Heart right ventricle (tissue), 16 donors: ENCODE measurements around the gene PCBP1. TPM values are rescaled to one million over a fixed set of nuclear protein-coding genes. Genes with fewer than 3 reads are reported as not detected.
"Not testable (repeated sequence)": the region's sequence is repeated elsewhere in the genome, so short reads cannot be mapped to it uniquely, and the experiment has no call there.

ENCODE experiments used
- ATAC-seq, 8 donors: fragments of 200-7000 bp; cut with Tn5 transposase; one replicate each; pipeline ENCODE4 v1.9.1; 2020; ENCODE audit warnings: mild to moderate bottlenecking in 8 of 8, moderate library complexity in 8 of 8, moderate number of reproducible peaks in 1 of 8
- DNase-seq, 2 donors: peaks; one replicate each; pipeline ENCODE4 v3.0.0-alpha.2; 2020
- H3K27ac ChIP-seq, 10 donors: fragments of 200-600 bp; sonication (generic) in 2 of 10; one replicate each; pipeline versions ENCODE4 v1.5.0 to v1.8.0; 2020 to 2022; ENCODE audit warnings: mild to moderate bottlenecking in 3 of 10
- H3K27me3 ChIP-seq, 7 donors: fragments of 200-600 bp; one replicate each; pipeline ENCODE4 v1.8.0; 2021 to 2022; ENCODE audit warnings: mild to moderate bottlenecking in 2 of 7
- H3K36me3 ChIP-seq, 9 donors: fragments of 200-600 bp; sonication (generic) in 1 of 9; one replicate each; pipeline versions ENCODE4 v1.5.0 to v1.8.0; 2020 to 2022; ENCODE audit warnings: mild to moderate bottlenecking in 2 of 9
- H3K4me1 ChIP-seq, 9 donors: fragments of 200-600 bp; sonication (generic) in 1 of 9; one replicate each; pipeline versions ENCODE4 v1.5.0 to v1.8.0; 2020 to 2022; ENCODE audit warnings: mild to moderate bottlenecking in 4 of 9
- H3K4me3 ChIP-seq, 10 donors: fragments of 200-600 bp; sonication (generic) in 2 of 10; one replicate each; pipeline versions ENCODE4 v1.5.0 to v1.8.0; 2020 to 2022; ENCODE audit warnings: mild to moderate bottlenecking in 7 of 10, moderate library complexity in 2 of 10
- H3K9me3 ChIP-seq, 11 donors: fragments of 200-600 bp in 10 of 11; sonication (generic) in 2 of 11; one replicate each; pipeline versions ENCODE4 v1.5.0 to v1.8.0; 2013 to 2022; ENCODE audit warnings: mild to moderate bottlenecking in 2 of 11, control low read depth in 1 of 11, moderate library complexity in 1 of 11
- WGBS, 2 donors: extraction: QIAGEN DNeasy Blood & Tissue Kit; methylation state at CpG; one replicate each; pipeline ENCODE4 v1.1.7; 2013; ENCODE audit warnings: inconsistent platforms in 1 of 2; 5-methylcytosine and 5-hydroxymethylcytosine counted together
- intact Hi-C, 10 donors: fragments of 100-400 bp; cut with DNase I; formaldehyde crosslinking; loops; one replicate each; pipeline versions ENCODE4 v1.11.1 to v1.14.2; 2022
- polyA plus RNA-seq, 2 donors: library from polyadenylated mRNA; stranded (reverse); fragments of 200-250 nt; gene quantifications; one replicate each; pipeline ENCODE4 v1.2.3, GENCODE V29; 2013
- total RNA-seq, 10 donors: library from RNA; stranded (reverse); fragmentation: NEBNext Ultra II Directional in 3 of 10; extraction: Animal tissue kit (Norgen Biotek cat#: 25700) in 3 of 10; gene quantifications; one replicate each; pipeline versions ENCODE4 v1.2.1 to v1.2.4, GENCODE V29; 2021 to 2023
- TF ChIP-seq, protein P1 (sequence below), 9 donors: fragments of 200-600 bp; sonication (generic) in 2 of 9; IDR thresholded peaks; one replicate each; pipeline versions ENCODE4 v1.5.0 to v1.8.0; 2021 to 2022; ENCODE audit warnings: antibody characterized with exemption in 9 of 9, mild to moderate bottlenecking in 5 of 9, moderate library complexity in 1 of 9
- donor health status: Arrhythmogenic right ventricular cardiomyopathy.
- donor health status: ischemic (EF 13 %, LVEDD 7.1; RV severe dilation, severe dysfunction).
- donor health status: healthy with polysubstance abuse.
- donor health status: DM: no; HTN: yes; CAD: no.
- donor health status: DM: no; HTN: no; CAD: no.
- donor health status: ischemic (EF 25% LVEDD 6.9; RV normal size, moderate dysfunction).
- donor health status: ischemic (EF 25% LVEDD 5.7; RV mildly dilated, moderate dysfunction).
- donor health status: healthy.
- donor health status: DM: yes; HTN: yes; CAD: no.
- donor health status: Ischemic cardiomyopathy.
- donor health status: ischemic (EF 35%, LVEDD 5.7; RV mildly dilated, moderate dysfunction).
- donor health status: nonischemic (EF 11% LVEDD 7.7; RV severe dilation, severe dysfunction).
- donor health status: DM: yes; HTN: yes; CAD: no.
- donor health status: PGD.
- donor health status: ischemic (EF 29% LVEDD 5.4; RV normal size, mild dysfunction).
- donor health status: nonischemic (EF 23%, LVEDD 6.1; RV moderate dilation, normal function).

Gene PCBP1
- total and polyA plus RNA-seq, 12 donors = 197 to 288 (median 224) TPM

DNA sequence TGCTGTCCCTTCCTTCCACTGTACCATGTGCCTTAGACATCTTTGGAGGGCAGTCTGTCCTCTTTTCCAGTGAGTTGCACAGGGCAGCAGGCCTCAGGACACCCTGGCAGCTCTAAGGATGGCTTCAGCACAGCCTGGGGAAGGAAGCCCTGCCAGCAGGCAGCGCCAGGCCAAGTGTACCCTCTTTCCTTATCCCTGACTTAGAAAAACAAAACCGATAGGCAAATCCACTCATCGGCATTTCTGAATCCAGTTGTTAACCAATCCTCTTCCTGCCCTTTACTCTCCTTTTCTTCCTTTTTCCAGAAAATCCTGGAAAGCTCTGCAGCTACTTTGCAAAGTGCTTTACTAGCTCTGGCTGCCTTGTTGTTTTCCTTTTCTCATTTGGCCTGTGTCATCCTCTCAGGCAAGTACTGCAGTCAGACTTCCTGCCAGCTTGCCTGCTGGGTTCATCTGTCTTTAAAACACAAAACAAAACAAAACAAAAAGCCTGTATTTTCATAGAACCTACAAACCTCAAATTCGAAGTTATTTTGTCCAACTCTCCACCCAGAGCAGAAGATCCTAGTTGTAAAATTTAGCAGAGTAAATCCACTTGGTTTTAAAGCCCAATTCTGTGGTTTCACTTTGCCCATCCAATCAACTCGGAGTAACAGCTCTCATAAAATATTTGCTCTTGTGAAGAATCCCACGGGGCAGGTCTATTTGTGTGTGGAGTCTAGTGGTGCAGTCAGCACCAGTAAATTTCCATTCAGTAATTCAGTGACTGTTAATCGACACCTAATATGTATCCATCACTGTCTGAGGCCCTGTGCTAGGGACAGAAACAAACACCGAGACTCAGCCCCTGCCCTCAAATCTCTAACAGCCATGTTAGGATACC, 45.2 kb downstream of the PCBP1 start:
- Histone ChIP-seq H3K4me3 (peak overlapping the region in 9 of 10 donors; percentile 21 to 56 (median 40)), H3K9me3 (no peaks in the 10 kb centered on the region), H3K27me3 (no peaks in the 10 kb centered on the region), H3K27ac (peak overlapping the region; percentile 82 to 98 (median 92)), H3K36me3 (no peaks in the 10 kb centered on the region), H3K4me1 (peaks cover 16 to 77% (median 52%) of the 10 kb centered on the region in 9 donors)
- intact Hi-C loops = loop anchor here in 2 of 10 donors (2.0 kb wide), 1 partner anchor 46 kb away; the partner anchor contains the start of gene PCBP1 (in 2 of the 2)
- WGBS, 2 donors = 6 to 13% methylated on average over 8 of the region's 8 CpGs
- TF ChIP-seq, protein P1, sequence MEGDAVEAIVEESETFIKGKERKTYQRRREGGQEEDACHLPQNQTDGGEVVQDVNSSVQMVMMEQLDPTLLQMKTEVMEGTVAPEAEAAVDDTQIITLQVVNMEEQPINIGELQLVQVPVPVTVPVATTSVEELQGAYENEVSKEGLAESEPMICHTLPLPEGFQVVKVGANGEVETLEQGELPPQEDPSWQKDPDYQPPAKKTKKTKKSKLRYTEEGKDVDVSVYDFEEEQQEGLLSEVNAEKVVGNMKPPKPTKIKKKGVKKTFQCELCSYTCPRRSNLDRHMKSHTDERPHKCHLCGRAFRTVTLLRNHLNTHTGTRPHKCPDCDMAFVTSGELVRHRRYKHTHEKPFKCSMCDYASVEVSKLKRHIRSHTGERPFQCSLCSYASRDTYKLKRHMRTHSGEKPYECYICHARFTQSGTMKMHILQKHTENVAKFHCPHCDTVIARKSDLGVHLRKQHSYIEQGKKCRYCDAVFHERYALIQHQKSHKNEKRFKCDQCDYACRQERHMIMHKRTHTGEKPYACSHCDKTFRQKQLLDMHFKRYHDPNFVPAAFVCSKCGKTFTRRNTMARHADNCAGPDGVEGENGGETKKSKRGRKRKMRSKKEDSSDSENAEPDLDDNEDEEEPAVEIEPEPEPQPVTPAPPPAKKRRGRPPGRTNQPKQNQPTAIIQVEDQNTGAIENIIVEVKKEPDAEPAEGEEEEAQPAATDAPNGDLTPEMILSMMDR (IDR thresholded peaks at IDR 0.05) = no peak
- DNase-seq = peak; percentile 54 to 61
- peak; percentile 71 to 81 (median 78) for ATAC-seq

DNA sequence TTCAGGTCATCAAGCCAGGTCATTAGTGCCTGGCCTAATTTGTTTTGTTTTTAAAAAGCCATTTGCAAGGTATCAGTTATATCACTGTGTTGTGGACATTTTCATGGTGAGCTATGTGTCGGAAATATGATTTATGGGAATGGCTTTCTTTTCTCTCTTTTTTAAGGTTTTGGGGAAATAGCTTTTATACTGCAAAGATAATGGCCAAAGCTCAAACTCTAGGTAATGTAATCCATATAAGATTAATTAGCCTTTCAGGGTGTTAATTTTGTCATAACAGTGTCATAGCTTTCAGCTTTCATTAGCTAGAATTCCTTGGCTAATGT, 45.8 kb downstream of the PCBP1 start:
- 69 to 82% methylated on average over 1 of the region's 1 CpG for WGBS, 2 donors

DNA sequence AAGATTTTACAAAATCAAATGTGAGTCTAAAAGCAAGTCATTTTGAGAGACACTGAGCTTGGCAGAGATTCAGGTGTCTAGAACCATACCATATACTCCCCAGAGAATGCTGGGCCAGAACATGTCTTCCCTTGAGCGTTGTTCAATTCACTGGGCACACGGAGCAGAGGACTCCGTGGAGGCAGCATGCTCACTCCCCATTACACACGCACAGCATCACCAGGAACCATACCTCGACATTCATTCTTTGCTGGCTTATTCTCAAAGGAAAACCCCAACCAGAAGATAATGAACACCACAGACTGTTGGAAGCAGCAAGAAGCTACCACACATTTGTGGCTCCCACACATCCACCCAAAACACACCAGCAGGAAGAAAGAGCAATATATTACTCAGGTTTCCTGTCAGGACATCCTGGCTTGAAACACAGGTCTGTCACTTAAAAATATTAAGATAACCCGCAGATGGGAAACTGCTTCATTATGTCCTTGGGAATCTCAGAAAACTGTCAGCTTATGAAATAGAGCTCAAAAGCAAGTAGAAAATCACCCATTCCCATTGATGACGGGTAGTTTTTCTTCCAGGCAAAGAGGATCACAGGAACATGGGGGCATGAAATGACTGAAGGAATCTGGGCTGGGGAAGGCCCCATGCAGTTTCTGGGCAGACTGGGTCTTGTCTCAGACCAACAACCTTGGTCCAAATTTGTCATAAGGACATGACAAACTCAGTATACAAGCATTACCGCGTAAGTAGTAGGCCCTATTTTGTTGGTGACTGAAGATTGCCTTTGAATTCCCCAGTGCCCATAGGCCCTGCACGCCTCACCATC, 46.4 kb downstream of the PCBP1 start:
- Histone ChIP-seq H3K27ac (peak overlapping the region; percentile 82 to 98 (median 92)), H3K9me3 (no peaks in the 10 kb centered on the region), H3K36me3 (no peaks in the 10 kb centered on the region), H3K4me1 (peaks cover 16 to 75% (median 45%) of the 10 kb centered on the region in 9 donors), H3K27me3 (no peaks in the 10 kb centered on the region), H3K4me3 (peak overlapping the region in 1 of 10 donors; percentile 47)
- ATAC-seq (peak in 4 of 8 donors; percentile 16 to 43 (median 26)), DNase-seq (no peak)
- TF ChIP-seq, protein P1 (IDR thresholded peaks at IDR 0.05) = no peak
- intact Hi-C loops = loop anchor here in 2 of 10 donors (2.0 kb wide), 1 partner anchor 47 kb away; the partner anchor contains the start of gene PCBP1 (in 2 of the 2)
- WGBS, 2 donors = 56 to 72% methylated on average over 10 of the region's 10 CpGs

More for the DNA sequence above, 45.8 kb downstream of the PCBP1 start:
- Histone ChIP-seq H3K9me3 (no peaks in the 10 kb centered on the region), H3K4me1 (peaks cover 16 to 76% (median 46%) of the 10 kb centered on the region in 9 donors), H3K36me3 (no peaks in the 10 kb centered on the region), H3K4me3 (peak overlapping the region in 7 of 10 donors; percentile 27 to 56 (median 43)), H3K27ac (peak overlapping the region; percentile 82 to 98 (median 92)), H3K27me3 (no peaks in the 10 kb centered on the region)
- DNase-seq = no peak
- TF ChIP-seq, protein P1 (IDR thresholded peaks at IDR 0.05) = no peak
- no peak for ATAC-seq
- intact Hi-C loops = loop anchor here in 2 of 10 donors (2.0 kb wide), 1 partner anchor 46 kb away; the partner anchor contains the start of gene PCBP1 (in 2 of the 2)

DNA sequence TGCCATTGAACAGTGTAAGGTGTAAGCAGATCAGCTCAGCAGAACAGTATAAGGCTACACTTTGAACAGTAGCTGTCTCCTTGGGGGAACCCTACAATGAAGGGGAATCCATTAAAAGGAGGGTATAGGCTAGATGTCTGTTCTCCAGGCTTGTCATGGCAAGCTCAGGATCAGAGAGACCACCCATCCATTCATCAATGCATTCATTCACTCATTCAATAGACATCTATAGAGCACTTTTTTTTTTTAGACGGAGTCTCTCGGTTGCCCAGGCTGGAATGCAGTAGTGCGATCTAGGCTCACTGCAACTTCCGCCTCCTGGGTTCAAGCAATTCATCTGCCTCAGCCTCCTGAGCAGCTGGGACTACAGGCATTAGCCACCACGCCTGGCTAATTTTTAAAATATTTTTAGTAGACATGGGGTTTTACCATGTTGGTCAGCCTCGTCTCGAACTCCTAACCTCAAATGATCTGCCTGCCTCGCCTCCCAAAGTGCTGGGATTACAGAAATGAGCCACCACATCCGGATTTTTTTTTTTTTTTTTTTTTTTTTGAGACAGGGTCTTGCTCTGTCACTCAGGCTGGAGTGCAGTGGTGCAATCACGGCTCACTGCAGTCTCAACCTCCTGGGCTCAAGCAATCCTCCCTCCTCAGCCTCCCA, 47.2 kb downstream of the PCBP1 start:
- ATAC-seq, H3K9me3 ChIP-seq, H3K4me3 ChIP-seq, intact Hi-C loops, DNase-seq, H3K27me3 ChIP-seq, H3K36me3 ChIP-seq: not testable (repeated sequence)
- H3K27ac ChIP-seq = peak overlapping the region in 9 of 10 donors; percentile 88 to 98 (median 93)
- WGBS, 2 donors = 91 to 93% methylated on average over 10 of the region's 10 CpGs
- peaks cover 16 to 75% (median 45%) of the 10 kb centered on the region in 9 donors for H3K4me1 ChIP-seq

Other genes starting within 250 kb of the PCBP1 start
- 10 to 100 TPM; 47.0 to 68.4 (median 53.7) TPM for gene SNRNP27, start 193.5 kb upstream of the PCBP1 start, total RNA-seq
- gene SNRNP27, start 193.5 kb upstream of the PCBP1 start, polyA plus RNA-seq = 10 to 100 TPM; 34.5 to 56.7 TPM
- gene MXD1, start 172.4 kb upstream of the PCBP1 start, total RNA-seq = 10 to 100 TPM in 2 of 10 donors, 1 to 10 TPM in 8; 4.4 to 11.6 (median 6.6) TPM
- gene MXD1, start 172.4 kb upstream of the PCBP1 start, polyA plus RNA-seq = 1 to 10 TPM; 2.0 to 2.3 TPM
- 1 to 10 TPM in 4 of 10 donors, under 1 TPM in 6; 0.36 to 1.3 (median 0.77) TPM for gene ASPRV1, start 125.8 kb upstream of the PCBP1 start, total RNA-seq
- gene ASPRV1, start 125.8 kb upstream of the PCBP1 start, polyA plus RNA-seq = 1 to 10 TPM; 1.0 to 1.5 TPM
- 10 to 100 TPM in 4 of 10 donors, 1 to 10 TPM in 6; 7.3 to 15.5 (median 9.7) TPM for gene C2orf42, start 103.5 kb downstream of the PCBP1 start, total RNA-seq
- 1 to 10 TPM; 3.8 to 5.6 TPM for gene C2orf42, start 103.5 kb downstream of the PCBP1 start, polyA plus RNA-seq
- gene TIA1, start 161.2 kb downstream of the PCBP1 start, total RNA-seq = 10 to 100 TPM; 33.8 to 58.1 (median 43.2) TPM
- 100 to 1,000 TPM in 1 of 2 donors, 10 to 100 TPM in 1; 18.8 to 107 TPM for gene TIA1, start 161.2 kb downstream of the PCBP1 start, polyA plus RNA-seq
- 100 to 1,000 TPM in 1 of 10 donors, 10 to 100 TPM in 9; 72.5 to 151 (median 84.2) TPM for gene PCYOX1, start 170.7 kb downstream of the PCBP1 start, total RNA-seq
- 10 to 100 TPM; 10.5 to 21.3 TPM for gene PCYOX1, start 170.7 kb downstream of the PCBP1 start, polyA plus RNA-seq
- gene SNRPG, start 206.3 kb downstream of the PCBP1 start, total RNA-seq = 100 to 1,000 TPM in 8 of 10 donors, 10 to 100 TPM in 2; 89.9 to 171 (median 113) TPM
- gene SNRPG, start 206.3 kb downstream of the PCBP1 start, polyA plus RNA-seq = 100 to 1,000 TPM; 158 to 263 TPM
- 10 to 100 TPM; 17.6 to 26.9 (median 21.0) TPM for gene FAM136A, start 214.6 kb downstream of the PCBP1 start, total RNA-seq
- 10 to 100 TPM; 18.3 to 29.2 TPM for gene FAM136A, start 214.6 kb downstream of the PCBP1 start, polyA plus RNA-seq